Stomach (tissue), 4 donors: ENCODE results near the gene AREL1.

Source experiments
- CTCF ChIP-seq, 7 experiments: fragments of 450-650 bp in 4 of 7; fragments of 200-600 bp in 3 of 7; sonication (generic) in 3 of 7; IDR thresholded peaks; one replicate each; pipeline ENCODE4 v1.5.1; 2016 to 2019; ENCODE audit warnings: antibody characterized with exemption in 7 of 7, control low read depth in 2 of 7, mild to moderate bottlenecking in 1 of 7
- POLR2A ChIP-seq, 4 donors: fragments of 450-650 bp; IDR thresholded peaks; one replicate each; pipeline ENCODE4 v1.6.1; 2016; ENCODE audit warnings: antibody characterized with exemption in 4 of 4, control low read depth in 2 of 4, mild to moderate bottlenecking in 1 of 4, moderate library complexity in 1 of 4
- POLR2AphosphoS5 ChIP-seq, 3 donors: sonication (generic); formaldehyde crosslinking; IDR thresholded peaks; one replicate each; pipeline ENCODE4 v1.6.1; 2016; ENCODE audit warnings: antibody characterized with exemption in 3 of 3

GRCh38 chr14:74615735-74616134, 97.1 kb downstream of the AREL1 start:
- TF ChIP-seq POLR2AphosphoS5 (IDR thresholded peaks at IDR 0.05) (no peak), POLR2A (IDR thresholded peaks at IDR 0.05) (no peak), CTCF (IDR thresholded peaks at IDR 0.05) (no peak)
